Stromal cell of bone marrow (primary cell): Measurements from ENCODE around the gene TAF11L14.
"Not testable (repeated sequence)": the region's sequence is repeated elsewhere in the genome, so short reads cannot be mapped to it uniquely, and the experiment has no call there.

Experiments used
- DNase-seq: peaks from one replicate; pipeline ENCODE4 v3.0.0-alpha.2; 2012; ENCODE audit warnings: low read depth

TAF11L14 gene

GRCh38 chr5:17634160-17634559 is at the start of gene TAF11L14:
Gene TAF11L14 (plus strand): TSS chr5:17634460.
- no peak for DNase-seq

GRCh38 chr5:17585658-17586057 is 48.6 kb upstream of the TAF11L14 start, which contains the start of gene TAF11L7:
Gene TAF11L7 (minus strand): TSS chr5:17585758.
- DNase-seq, result not testable (repeated sequence)

GRCh38 chr5:17590860-17591259 is 43.4 kb upstream of the TAF11L14 start, which contains the start of gene TAF11L8:
Gene TAF11L8 (minus strand): TSS chr5:17590960.
- DNase-seq, result not testable (repeated sequence)

- not testable (repeated sequence) for DNase-seq
These were observed 40.0 kb upstream of the TAF11L14 start, which contains the start of gene TAF11L9 for GRCh38 chr5:17594255-17594654. Gene TAF11L9 (minus strand): TSS chr5:17594394.

- not testable (repeated sequence) for DNase-seq
These were observed 36.5 kb upstream of the TAF11L14 start, which contains the start of gene TAF11L10 for GRCh38 chr5:17597728-17598127. Gene TAF11L10 (minus strand): TSS chr5:17597828.

GRCh38 chr5:17603880-17604279 is 30.4 kb upstream of the TAF11L14 start, which contains the start of gene TAF11L11:
Gene TAF11L11 (plus strand): TSS chr5:17604183.
- DNase-seq, result not testable (repeated sequence)

GRCh38 chr5:17604951-17605350 is 29.3 kb upstream of the TAF11L14 start:
- DNase-seq, result no peak

- not testable (repeated sequence) for DNase-seq
These were observed 26.8 kb upstream of the TAF11L14 start for GRCh38 chr5:17607461-17607860.

- DNase-seq, result not testable (repeated sequence)
These were observed 24.2 kb upstream of the TAF11L14 start, which contains the start of gene TAF11L12 for GRCh38 chr5:17610092-17610491. Gene TAF11L12 (plus strand): TSS chr5:17610392.

- DNase-seq, result no peak
These were observed 19.2 kb upstream of the TAF11L14 start for GRCh38 chr5:17614872-17615605.

GRCh38 chr5:17619354-17619753 is 14.9 kb upstream of the TAF11L14 start:
- DNase-seq, result peak; percentile 1

GRCh38 chr5:17620627-17621026 is 13.6 kb upstream of the TAF11L14 start:
- DNase-seq, result no peak

GRCh38 chr5:17625686-17626085 is 8.6 kb upstream of the TAF11L14 start:
- DNase-seq, result no peak

GRCh38 chr5:17631788-17632187 is 2.5 kb upstream of the TAF11L14 start, which contains the start of gene TAF11L13:
Gene TAF11L13 (plus strand): TSS chr5:17632088.
- DNase-seq, result not testable (repeated sequence)

GRCh38 chr5:17649232-17649631 is 15.0 kb downstream of the TAF11L14 start:
- not testable (repeated sequence) for DNase-seq

- not testable (repeated sequence) for DNase-seq
These were observed 21.0 kb downstream of the TAF11L14 start for GRCh38 chr5:17655201-17655759.

GRCh38 chr5:17655921-17656320 is 21.7 kb downstream of the TAF11L14 start:
- no peak for DNase-seq

GRCh38 chr5:17663182-17663581 is 28.9 kb downstream of the TAF11L14 start:
- no peak for DNase-seq

- DNase-seq, result no peak
These were observed 31.6 kb downstream of the TAF11L14 start for GRCh38 chr5:17665836-17666235.

- DNase-seq, result no peak
These were observed 32.5 kb downstream of the TAF11L14 start for GRCh38 chr5:17666726-17667235.

GRCh38 chr5:17670353-17670752 is 36.1 kb downstream of the TAF11L14 start:
- no peak for DNase-seq

GRCh38 chr5:17678751-17679324 is 44.6 kb downstream of the TAF11L14 start:
- DNase-seq, result no peak
